Endothelial cell of umbilical vein (primary cell): Measurements from ENCODE around the gene GRM8. TPM values are rescaled to one million over a fixed set of nuclear protein-coding genes. Genes with fewer than 3 reads are reported as not detected.

Experiments
- BruUV-seq: library from RNA; stranded (reverse); fragments of 400-500 nt; replicated peaks from 2 replicates; lab custom pipeline; 2021; lab: Mats Ljungman, UMichigan
- CTCF ChIA-PET: fragments of 300-600, 350-600 bp; sonication (Branson Sonifier 250); formaldehyde crosslinking; loops from one replicate; lab custom pipeline; 2021; ENCODE audit warnings: antibody characterized with exemption, inconsistent platforms; lab: Charles Lee
- POLR2A ChIA-PET: fragments of 300-600, 350-600 bp; sonication (Branson Sonifier 250); formaldehyde crosslinking; loops from one replicate; lab custom pipeline; 2021; ENCODE audit warnings: antibody characterized with exemption, inconsistent platforms; lab: Charles Lee
- DNase-seq: peaks from one replicate; pipeline ENCODE4 v3.0.0-alpha.2; 2011; ENCODE audit warnings: low read depth, low spot score
- FAIRE-seq: peaks from 2 replicates; lab custom pipeline; 2011; peaks lifted over from hg19 to GRCh38; lab: Jason Lieb, UNC
- H2AFZ ChIP-seq: 2 replicates; pipeline ENCODE4 v1.6.0; 2012; ENCODE audit warnings: low read depth, low read length, control low read depth, inconsistent platforms
- H3K27ac ChIP-seq: 2 replicates; pipeline ENCODE4 v1.5.1; 2011; ENCODE audit warnings: low read depth, mild to moderate bottlenecking, control low read depth, low read length, moderate library complexity; ENCODE audit not compliant: insufficient read depth
- H3K27me3 ChIP-seq, 2 experiments: 2 replicates each; pipeline versions ENCODE4 v1.6.0 to v1.6.1; 2011; ENCODE audit warnings: low read length in 2 of 2, mixed read lengths in 1 of 2; ENCODE audit not compliant: control insufficient read depth in 2 of 2, insufficient read depth in 2 of 2
- H3K36me3 ChIP-seq, 2 experiments: 2 replicates in 1 of 2; 3 replicates in 1 of 2; pipeline ENCODE4 v1.5.1; 2011; ENCODE audit warnings: low read length in 2 of 2, mild to moderate bottlenecking in 1 of 2, moderate library complexity in 1 of 2; ENCODE audit not compliant: control insufficient read depth in 2 of 2, insufficient read depth in 2 of 2; ENCODE audit errors: extremely low read depth in 1 of 2
- H3K4me1 ChIP-seq: 3 replicates; pipeline ENCODE4 v1.5.1; 2011; ENCODE audit warnings: mild to moderate bottlenecking, low read length; ENCODE audit not compliant: control insufficient read depth, insufficient read depth; ENCODE audit errors: extremely low read depth
- H3K4me2 ChIP-seq: 2 replicates; pipeline ENCODE4 v1.6.1; 2011; ENCODE audit warnings: low read length, control low read depth, mixed read lengths; ENCODE audit not compliant: insufficient read depth
- H3K4me3 ChIP-seq, 3 experiments: fragments of 200-600 bp in 1 of 3; sonication (generic), shearing (Covaris generic) in 1 of 3; replicated peaks in 1 of 3; 2 replicates each; pipeline ENCODE4 v1.5.1; 2011 to 2016; ENCODE audit warnings: control low read depth in 3 of 3, low read length in 3 of 3, mild to moderate bottlenecking in 2 of 3, inconsistent platforms in 1 of 3, low read depth in 1 of 3, moderate library complexity in 1 of 3; ENCODE audit not compliant: insufficient read depth in 1 of 3
- H3K79me2 ChIP-seq: 2 replicates; pipeline ENCODE4 v1.6.0; 2012; ENCODE audit warnings: low read length, inconsistent platforms; ENCODE audit not compliant: control insufficient read depth, insufficient read depth
- H3K9ac ChIP-seq: replicated peaks from 2 replicates; pipeline ENCODE3; 2011; ENCODE audit warnings: low read length, control low read depth; ENCODE audit not compliant: insufficient read depth; ENCODE audit errors: extremely low read depth
- H3K9me1 ChIP-seq: replicated peaks from 3 replicates; pipeline ENCODE4 v1.6.0; 2011; ENCODE audit warnings: mild to moderate bottlenecking, low read length; ENCODE audit not compliant: control insufficient read depth, insufficient read depth; ENCODE audit errors: extremely low read depth
- H3K9me3 ChIP-seq: replicated peaks from 2 replicates; pipeline ENCODE4 v1.5.1; 2012; ENCODE audit warnings: low read length, inconsistent platforms; ENCODE audit not compliant: control insufficient read depth, insufficient read depth
- H4K20me1 ChIP-seq: replicated peaks from 2 replicates; pipeline ENCODE3; 2011; ENCODE audit warnings: mild to moderate bottlenecking, low read length; ENCODE audit not compliant: control insufficient read depth, insufficient read depth; ENCODE audit errors: extremely low read depth
- EZH2 ChIP-seq: IDR thresholded peaks from 2 replicates; pipeline ENCODE4 v1.6.1; 2012; ENCODE audit warnings: borderline replicate concordance, low read depth, mild to moderate bottlenecking, moderate library complexity, low read length, inconsistent platforms; ENCODE audit not compliant: severe bottlenecking
- FOS ChIP-seq: IDR thresholded peaks from 2 replicates; pipeline ENCODE4 v1.6.1; 2011; ENCODE audit warnings: mild to moderate bottlenecking, low read length, moderate library complexity, borderline replicate concordance; ENCODE audit not compliant: insufficient read depth
- GATA2 ChIP-seq: IDR thresholded peaks from 2 replicates; pipeline ENCODE4 v1.7.0; 2011; ENCODE audit warnings: low read depth, mild to moderate bottlenecking, moderate library complexity, mixed read lengths, low read length; ENCODE audit not compliant: insufficient read length, insufficient read depth
- JUN ChIP-seq: IDR thresholded peaks from 2 replicates; pipeline ENCODE4 v1.6.1; 2011; ENCODE audit warnings: borderline replicate concordance, low read depth; ENCODE audit not compliant: insufficient read length, insufficient read depth
- MYC ChIP-seq: IDR thresholded peaks from one replicate; pipeline ENCODE4 v1.6.1; 2011; ENCODE audit warnings: mild to moderate bottlenecking, low read depth, low read length
- POLR2A ChIP-seq: IDR thresholded peaks from 2 replicates; pipeline ENCODE4 v1.6.1; 2012; ENCODE audit warnings: low read depth, mild to moderate bottlenecking, control low read depth, low read length
- POLR2AphosphoS5 ChIP-seq: IDR thresholded peaks from 2 replicates; pipeline ENCODE4 v1.6.1; 2012; ENCODE audit warnings: low read depth, mild to moderate bottlenecking, control low read depth, low read length, moderate library complexity; ENCODE audit not compliant: insufficient read depth
- dilution Hi-C: fragments of 300-500 bp; cut with MboI; formaldehyde crosslinking; loops from one replicate; pipeline ENCODE4 v1.15.0; 2019; ENCODE audit warnings: low sequenced_read_pairs; ENCODE audit not compliant: extremely low pct_ligation_motif_present
- intact Hi-C: fragments of 100-400 bp; cut with micrococcal nuclease; formaldehyde crosslinking; loops from one replicate; pipeline ENCODE4 v1.10.0; 2022
- polyA plus RNA-seq, 4 experiments: library from polyadenylated mRNA; depleted of rRNA in 3 of 4; stranded (reverse) in 3 of 4; unstranded in 1 of 4; fragments of >200 nt; gene quantifications; 2 replicates each; pipeline versions ENCODE4 v1.2.1 to v1.2.3, GENCODE V29; 2011 to 2012; ENCODE audit warnings: missing spikeins in 1 of 4
- total RNA-seq: library from RNA; stranded (reverse); gene quantifications from 2 replicates; pipeline ENCODE4 v1.2.3, GENCODE V29; 2021
- TF ChIP-seq, protein P1 (sequence below): IDR thresholded peaks from 2 replicates; pipeline ENCODE4 v1.6.1; 2011; ENCODE audit not compliant: insufficient read depth, insufficient read length
- TF ChIP-seq, protein P2 (sequence below), 2 donors: IDR thresholded peaks; 1 replicate in 1 of 2; 2 replicates in 1 of 2; pipeline ENCODE4 v1.5.1; 2011; ENCODE audit warnings: low read length in 2 of 2, mild to moderate bottlenecking in 2 of 2, moderate library complexity in 2 of 2, control low read depth in 1 of 2, inconsistent platforms in 1 of 2, low read depth in 1 of 2; ENCODE audit not compliant: insufficient read depth in 1 of 2; ENCODE audit errors: extremely low read depth in 1 of 2

GRM8 gene
- total and polyA plus RNA-seq, 2 donors (not counting 3 experiments of a cell fraction or from before 2014, with no cell fraction given), result not detected

- BruUV-seq, result no TSS peak
Observed at GRCh38 chr7:126533715-126534114, 719.0 kb downstream of the GRM8 start.

More at GRCh38 chr7:126533715-126534114, 719.0 kb downstream of the GRM8 start:
- DNase-seq, result no peak
- H3K4me3 ChIP-seq, result no peak overlapping the region
- POLR2A ChIA-PET, result no interaction called here
- H3K9ac ChIP-seq, result no peak overlapping the region
- CTCF ChIA-PET, result no interaction called here
- no peaks in the 10 kb centered on the region for H3K9me3 ChIP-seq
- no peak overlapping the region for H3K27ac ChIP-seq
- no peaks in the 10 kb centered on the region for H3K4me1 ChIP-seq
- no peak overlapping the region for H2AFZ ChIP-seq
- no peak for FAIRE-seq
- intact Hi-C loops, result no loop called here
- no peaks in the 10 kb centered on the region for H3K9me1 ChIP-seq
- no peaks in the 10 kb centered on the region for H3K36me3 ChIP-seq
- dilution Hi-C loops, result no loop called here
- TF ChIP-seq, protein P1, sequence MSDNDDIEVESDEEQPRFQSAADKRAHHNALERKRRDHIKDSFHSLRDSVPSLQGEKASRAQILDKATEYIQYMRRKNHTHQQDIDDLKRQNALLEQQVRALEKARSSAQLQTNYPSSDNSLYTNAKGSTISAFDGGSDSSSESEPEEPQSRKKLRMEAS, result no peak
- TF ChIP-seq JUN (no peak), EZH2 (no peak), POLR2AphosphoS5 (no peak), POLR2A (no peak), GATA2 (no peak), MYC (no peak), FOS (no peak)
- TF ChIP-seq, protein P2, sequence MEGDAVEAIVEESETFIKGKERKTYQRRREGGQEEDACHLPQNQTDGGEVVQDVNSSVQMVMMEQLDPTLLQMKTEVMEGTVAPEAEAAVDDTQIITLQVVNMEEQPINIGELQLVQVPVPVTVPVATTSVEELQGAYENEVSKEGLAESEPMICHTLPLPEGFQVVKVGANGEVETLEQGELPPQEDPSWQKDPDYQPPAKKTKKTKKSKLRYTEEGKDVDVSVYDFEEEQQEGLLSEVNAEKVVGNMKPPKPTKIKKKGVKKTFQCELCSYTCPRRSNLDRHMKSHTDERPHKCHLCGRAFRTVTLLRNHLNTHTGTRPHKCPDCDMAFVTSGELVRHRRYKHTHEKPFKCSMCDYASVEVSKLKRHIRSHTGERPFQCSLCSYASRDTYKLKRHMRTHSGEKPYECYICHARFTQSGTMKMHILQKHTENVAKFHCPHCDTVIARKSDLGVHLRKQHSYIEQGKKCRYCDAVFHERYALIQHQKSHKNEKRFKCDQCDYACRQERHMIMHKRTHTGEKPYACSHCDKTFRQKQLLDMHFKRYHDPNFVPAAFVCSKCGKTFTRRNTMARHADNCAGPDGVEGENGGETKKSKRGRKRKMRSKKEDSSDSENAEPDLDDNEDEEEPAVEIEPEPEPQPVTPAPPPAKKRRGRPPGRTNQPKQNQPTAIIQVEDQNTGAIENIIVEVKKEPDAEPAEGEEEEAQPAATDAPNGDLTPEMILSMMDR (IDR thresholded peaks at IDR 0.05; ENCODE audit: extremely low read depth in 1 of 2, insufficient read depth in 1 of 2, low read depth in 1 of 2, low read length in 2 of 2), result no peak
- no peak overlapping the region for H3K4me2 ChIP-seq
- no peaks in the 10 kb centered on the region for H3K27me3 ChIP-seq
- no peaks in the 10 kb centered on the region for H4K20me1 ChIP-seq
- no peaks in the 10 kb centered on the region for H3K79me2 ChIP-seq
